NK-92 (cell line): ENCODE measurements around the gene KHSRP.
"Not testable (repeated sequence)": the region's sequence is repeated elsewhere in the genome, so short reads cannot be mapped to it uniquely, and the experiment has no call there.

Source experiments
- DNase-seq: peaks from one replicate; lab custom pipeline; 2025; ENCODE audit not compliant: unreplicated experiment; lab: John Stamatoyannopoulos, UW

Gene KHSRP

GRCh38 chr19:6418562-6418932 lies 6.1 kb downstream of the KHSRP start:
- no peak for DNase-seq

GRCh38 chr19:6417713-6418561 lies 6.7 kb downstream of the KHSRP start:
- no peak for DNase-seq

GRCh38 chr19:6416658-6417405 lies 7.8 kb downstream of the KHSRP start:
- no peak for DNase-seq

- DNase-seq = no peak
Observed at GRCh38 chr19:6415591-6416190, 8.9 kb downstream of the KHSRP start.

DNA sequence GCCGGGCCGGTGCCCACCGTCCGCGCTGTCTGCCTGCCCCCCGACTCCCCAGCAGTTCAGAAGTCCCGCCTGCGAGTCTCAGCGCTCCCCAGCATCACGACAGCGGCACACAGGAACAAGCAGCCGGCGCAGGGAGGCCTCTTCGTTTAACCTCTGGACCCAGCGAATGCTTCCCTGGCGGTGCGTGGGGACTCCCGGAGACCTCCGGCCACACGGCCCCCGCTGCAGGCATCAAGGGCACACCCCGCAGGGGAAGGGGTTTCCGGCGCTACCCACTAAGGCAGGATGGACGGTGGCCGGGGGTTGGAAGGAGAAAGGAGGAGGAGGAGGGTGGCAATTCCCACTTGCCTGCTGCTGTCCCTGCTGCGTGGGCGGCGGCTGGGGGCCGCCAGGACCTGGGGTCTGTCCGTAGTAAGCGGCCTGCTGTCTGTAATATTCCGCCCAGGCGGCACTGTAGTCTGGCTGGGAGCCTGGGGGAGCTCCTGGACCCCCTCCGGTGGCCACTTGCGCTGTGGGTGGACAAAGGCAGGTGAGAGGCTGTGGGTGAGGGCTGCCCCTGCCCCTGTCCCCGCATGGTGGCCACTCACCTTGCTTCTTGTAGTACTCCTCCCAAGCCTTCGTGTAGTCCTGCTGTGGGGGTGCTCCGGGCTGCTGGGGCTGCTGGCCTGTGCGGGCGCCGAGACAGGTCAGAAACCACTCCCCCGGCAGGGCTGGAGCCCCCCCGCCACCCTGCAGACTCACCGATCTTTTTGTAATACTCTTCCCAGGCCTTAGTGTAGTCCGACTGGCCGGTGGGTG lies 9.6 kb downstream of the KHSRP start:
- no peak for DNase-seq

- DNase-seq = no peak
Observed at GRCh38 chr19:6413721-6414643, 10.6 kb downstream of the KHSRP start.

GRCh38 chr19:6413291-6413690 lies 11.3 kb downstream of the KHSRP start:
- no peak for DNase-seq

DNA sequence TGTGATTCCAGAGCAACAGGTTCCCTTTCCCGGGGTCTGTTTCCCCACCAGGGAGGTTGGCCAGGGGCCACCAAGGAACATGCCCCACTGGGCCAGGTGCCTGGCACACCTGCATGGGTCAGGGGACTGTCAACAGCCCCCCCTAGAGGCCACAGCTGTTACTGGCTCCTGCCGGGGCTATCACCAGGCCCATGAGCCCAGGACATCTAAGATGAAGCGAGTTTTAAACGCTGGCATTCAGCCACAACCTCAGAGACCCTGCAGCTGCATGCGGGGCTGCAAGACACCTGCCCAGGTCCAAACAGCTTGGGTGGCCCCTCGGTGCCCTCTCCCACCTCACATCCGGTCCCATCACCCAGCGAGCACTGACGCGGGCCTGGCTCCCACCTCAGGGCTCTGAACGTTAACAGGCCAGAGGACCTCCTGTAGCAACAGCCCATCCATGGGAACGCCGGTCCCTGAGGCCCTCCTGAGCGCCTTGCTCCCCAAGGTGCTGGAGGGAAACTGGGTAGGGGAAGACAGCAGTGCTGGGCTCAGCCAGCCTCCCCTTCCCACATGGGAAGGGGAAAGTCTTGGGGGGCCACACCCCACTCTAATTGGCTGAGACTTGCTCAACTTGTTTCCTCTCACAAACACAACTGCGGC lies 12.0 kb downstream of the KHSRP start:
- no peak for DNase-seq

GRCh38 chr19:6412061-6412446 lies 12.6 kb downstream of the KHSRP start:
- no peak for DNase-seq

GRCh38 chr19:6409346-6409745 lies 15.3 kb downstream of the KHSRP start:
- no peak for DNase-seq

DNA sequence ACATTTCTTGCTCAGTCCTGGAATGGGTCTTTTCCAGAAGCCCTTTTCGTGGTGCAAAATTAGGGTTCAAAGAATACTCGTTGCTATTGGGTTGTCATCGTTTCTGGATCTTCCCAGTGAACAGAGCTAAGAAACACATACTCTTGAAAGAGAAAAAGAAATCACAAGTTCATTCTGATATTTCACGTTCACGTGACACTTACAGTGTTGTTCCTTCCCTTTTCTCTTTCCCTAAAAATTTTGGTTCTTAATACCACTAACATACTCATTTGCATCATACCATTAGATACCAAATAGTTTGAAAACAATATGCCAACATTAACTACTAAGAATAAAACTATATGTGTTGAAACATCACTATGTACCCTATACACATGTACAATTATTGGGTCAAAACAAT lies 18.2 kb downstream of the KHSRP start:
- DNase-seq = no peak

GRCh38 chr19:6402837-6403608 lies 21.6 kb downstream of the KHSRP start:
- DNase-seq = no peak

GRCh38 chr19:6402058-6402457 lies 22.6 kb downstream of the KHSRP start:
- no peak for DNase-seq

DNA sequence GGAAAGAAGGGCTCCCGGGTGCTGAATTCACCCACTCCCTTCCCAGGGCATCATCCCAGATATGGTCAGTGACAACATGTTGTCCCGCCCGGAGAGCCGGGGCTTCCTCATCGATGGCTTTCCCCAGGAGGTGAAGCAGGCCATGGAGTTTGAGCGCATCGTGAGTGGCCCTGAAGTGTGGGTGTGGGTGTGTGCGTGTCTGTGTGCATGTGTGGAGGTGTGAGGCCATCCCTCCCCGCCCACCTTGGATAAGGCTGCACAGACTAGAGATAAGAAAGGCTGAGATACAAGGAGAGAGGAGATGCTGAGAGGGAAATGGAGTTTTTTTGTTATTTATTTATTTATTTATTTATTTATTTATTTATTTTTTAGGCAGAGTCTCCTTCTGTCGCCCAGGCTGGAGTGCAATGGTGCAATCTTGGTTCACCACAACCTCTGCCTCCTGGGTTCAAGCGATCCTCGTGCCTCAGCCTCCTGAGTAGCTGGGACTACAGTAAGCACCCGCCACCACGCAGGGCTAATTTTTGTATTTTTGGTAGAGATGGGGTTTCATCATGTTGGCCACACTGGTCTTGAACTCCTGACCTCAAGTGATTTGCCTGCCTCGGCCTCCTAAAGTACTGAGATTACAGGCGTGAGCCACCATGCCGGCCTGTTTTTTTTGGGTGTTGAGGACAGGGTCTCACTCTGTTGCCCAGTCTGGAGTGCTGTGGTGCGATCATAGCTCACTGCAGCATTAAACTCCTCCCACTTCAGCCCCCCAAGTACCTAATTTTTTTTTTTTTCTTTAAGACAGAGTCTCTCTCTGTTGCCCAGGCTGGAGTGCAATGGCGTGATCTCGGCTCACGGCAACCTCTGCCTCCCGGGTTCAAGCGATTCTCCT lies 24.3 kb downstream of the KHSRP start:
- DNase-seq = not testable (repeated sequence)

- no peak for DNase-seq
Observed at GRCh38 chr19:6396305-6396704, 28.3 kb downstream of the KHSRP start.

- no peak for DNase-seq
Observed at GRCh38 chr19:6394831-6395230, 29.8 kb downstream of the KHSRP start.

DNA sequence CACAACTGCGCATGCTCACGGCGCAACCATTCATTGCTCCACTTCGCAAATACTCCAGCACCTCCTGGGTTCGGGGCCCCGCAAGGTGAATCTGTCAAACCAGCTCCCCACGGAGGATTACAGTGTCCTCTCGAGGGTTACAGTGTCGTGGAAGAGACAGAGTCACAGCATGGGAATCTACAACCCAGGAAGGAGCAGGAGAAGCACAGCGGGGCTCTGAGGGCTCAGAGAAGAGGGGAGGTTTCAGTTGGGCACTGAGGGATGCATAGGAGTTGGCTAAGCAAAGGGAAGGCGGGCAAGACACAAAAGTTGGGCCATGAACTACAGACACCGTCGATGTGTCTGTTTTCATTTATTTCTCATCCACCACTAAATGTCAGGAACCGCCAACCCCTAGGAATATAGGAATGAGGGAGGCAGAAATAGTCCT lies 30.6 kb downstream of the KHSRP start:
- DNase-seq = no peak
